Measurements from ENCODE around the gene CKAP2L.

CKAP2L gene

GRCh38 chr2:112772322-112772721, 7.9 kb upstream of the CKAP2L start:
- no peak for ATAC-seq
- TF ChIP-seq ISL1 (CRISPR knock-in tag; IDR thresholded peaks at IDR 0.05), result no peak
- TF ChIP-seq ARNTL (CRISPR knock-in tag; IDR thresholded peaks at IDR 0.05; ENCODE audit: borderline replicate concordance, low read depth), result no peak
- TF ChIP-seq POU6F1 (CRISPR knock-in tag; IDR thresholded peaks at IDR 0.05; ENCODE audit: borderline replicate concordance, low read depth), result no peak
- no peak for TF ChIP-seq ZFP3 (CRISPR knock-in tag; IDR thresholded peaks at IDR 0.05)
- no peak for TF ChIP-seq TOX (CRISPR knock-in tag; IDR thresholded peaks at IDR 0.05; ENCODE audit: borderline replicate concordance)
- no peak for TF ChIP-seq ZNF8 (CRISPR knock-in tag; IDR thresholded peaks at IDR 0.05)
- no peak for TF ChIP-seq CSDC2 (CRISPR knock-in tag; IDR thresholded peaks at IDR 0.05)
- TF ChIP-seq PATZ1 (CRISPR knock-in tag; IDR thresholded peaks at IDR 0.05; ENCODE audit: borderline replicate concordance), result no peak
- no peak for TF ChIP-seq OSR1 (CRISPR knock-in tag; IDR thresholded peaks at IDR 0.05)
- TF ChIP-seq ZNF70 (CRISPR knock-in tag; IDR thresholded peaks at IDR 0.05), result no peak
- no peak for TF ChIP-seq GLIS3 (CRISPR knock-in tag; IDR thresholded peaks at IDR 0.05)
- TF ChIP-seq ZNF565 (CRISPR knock-in tag; conservative IDR thresholded peaks at IDR 0.05; ENCODE audit: low read depth), result no peak
- no peak for TF ChIP-seq TSHZ2 (CRISPR knock-in tag; IDR thresholded peaks at IDR 0.05)
- TF ChIP-seq ZC3H10 (CRISPR knock-in tag; IDR thresholded peaks at IDR 0.05), result no peak
- no peak for TF ChIP-seq TCF4 (CRISPR knock-in tag; IDR thresholded peaks at IDR 0.05; ENCODE audit: borderline replicate concordance)
- no peak for TF ChIP-seq CREB5 (CRISPR knock-in tag; IDR thresholded peaks at IDR 0.05; ENCODE audit: low read depth)
- no peak for TF ChIP-seq BACH2 (CRISPR knock-in tag; IDR thresholded peaks at IDR 0.05; ENCODE audit: borderline replicate concordance)
- TF ChIP-seq ZFP30 (CRISPR knock-in tag; IDR thresholded peaks at IDR 0.05), result no peak
- TF ChIP-seq PPARA (CRISPR knock-in tag; IDR thresholded peaks at IDR 0.05; ENCODE audit: borderline replicate concordance), result no peak

GRCh38 chr2:112768432-112768831, 4.0 kb upstream of the CKAP2L start:
- ATAC-seq, result no peak
- no peak for TF ChIP-seq RARB (CRISPR knock-in tag; IDR thresholded peaks at IDR 0.05)
- TF ChIP-seq PATZ1 (CRISPR knock-in tag; IDR thresholded peaks at IDR 0.05; ENCODE audit: borderline replicate concordance), result no peak
- TF ChIP-seq POU6F1 (CRISPR knock-in tag; IDR thresholded peaks at IDR 0.05; ENCODE audit: borderline replicate concordance, low read depth), result no peak
- no peak for TF ChIP-seq TCF4 (CRISPR knock-in tag; IDR thresholded peaks at IDR 0.05; ENCODE audit: borderline replicate concordance)
- TF ChIP-seq ZNF8 (CRISPR knock-in tag; IDR thresholded peaks at IDR 0.05), result no peak
- no peak for TF ChIP-seq TOX (CRISPR knock-in tag; IDR thresholded peaks at IDR 0.05; ENCODE audit: borderline replicate concordance)
- no peak for TF ChIP-seq CREB5 (CRISPR knock-in tag; IDR thresholded peaks at IDR 0.05; ENCODE audit: low read depth)
- TF ChIP-seq ESRRG (CRISPR knock-in tag; IDR thresholded peaks at IDR 0.05), result no peak
- TF ChIP-seq ZNF70 (CRISPR knock-in tag; IDR thresholded peaks at IDR 0.05), result no peak
- no peak for TF ChIP-seq GLIS3 (CRISPR knock-in tag; IDR thresholded peaks at IDR 0.05)
- TF ChIP-seq ZFP30 (CRISPR knock-in tag; IDR thresholded peaks at IDR 0.05), result no peak
- no peak for TF ChIP-seq TSHZ2 (CRISPR knock-in tag; IDR thresholded peaks at IDR 0.05)
- no peak for TF ChIP-seq PPARA (CRISPR knock-in tag; IDR thresholded peaks at IDR 0.05; ENCODE audit: borderline replicate concordance)
- TF ChIP-seq ARNTL (CRISPR knock-in tag; IDR thresholded peaks at IDR 0.05; ENCODE audit: borderline replicate concordance, low read depth), result no peak
- TF ChIP-seq SNAI2 (CRISPR knock-in tag; IDR thresholded peaks at IDR 0.05), result no peak
